Adrenal gland (tissue), 12 donors: ENCODE measurements around the gene COL23A1. TPM values are rescaled to one million over a fixed set of nuclear protein-coding genes. Genes with fewer than 3 reads are reported as not detected.

Experiments
- DNase-seq, 7 donors: peaks; one replicate each; pipeline ENCODE4 v3.0.0-alpha.2; 2019 to 2020
- H3K27ac ChIP-seq, 5 donors: fragments of 200-600 bp; sonication (generic) in 4 of 5; 1 replicate in 3 of 5; 2 replicates in 2 of 5; pipeline versions ENCODE4 v1.5.1 to v1.8.0; 2016 to 2020; ENCODE audit warnings: mild to moderate bottlenecking in 1 of 5
- H3K27me3 ChIP-seq: fragments of 200-600 bp; 2 replicates; pipeline ENCODE4 v1.8.0; 2021
- H3K36me3 ChIP-seq, 2 donors: fragments of 200-600 bp; replicated peaks in 1 of 2; 1 replicate in 1 of 2; 2 replicates in 1 of 2; pipeline versions ENCODE4 v1.5.1 to v1.8.0; 2018 to 2022
- H3K4me1 ChIP-seq, 2 donors: fragments of 200-600 bp; replicated peaks in 1 of 2; 1 replicate in 1 of 2; 2 replicates in 1 of 2; pipeline versions ENCODE4 v1.5.1 to v1.8.0; 2018 to 2021
- H3K4me3 ChIP-seq, 4 donors: fragments of 200-600 bp; sonication (generic) in 3 of 4; one replicate each; pipeline ENCODE4 v1.5.1; 2016 to 2018
- H3K9me3 ChIP-seq, 3 donors: fragments of 200-600 bp; sonication (generic) in 1 of 3; replicated peaks in 1 of 3; 1 replicate in 2 of 3; 2 replicates in 1 of 3; pipeline versions ENCODE4 v1.5.1 to v1.8.0; 2016 to 2021
- POLR2A ChIP-seq, 2 donors: fragments of 450-650 bp; IDR thresholded peaks; one replicate each; pipeline ENCODE4 v1.6.1; 2017; ENCODE audit warnings: antibody characterized with exemption in 2 of 2, mild to moderate bottlenecking in 2 of 2, moderate library complexity in 1 of 2
- WGBS, 4 donors: extraction: QIAGEN DNeasy Blood & Tissue Kit in 2 of 4; methylation state at CpG; one replicate each; pipeline versions ENCODE4 v1.1.5 to v1.1.7; 2013 to 2017; 5-methylcytosine and 5-hydroxymethylcytosine counted together
- intact Hi-C, 2 donors: fragments of 100-400 bp; cut with DNase I; formaldehyde crosslinking; loops; one replicate each; pipeline versions ENCODE4 v1.14.1 to v1.15.0; 2022 to 2023
- polyA plus RNA-seq, 3 donors: library from polyadenylated mRNA; stranded (reverse); fragments of 200-250 nt in 2 of 3; fragments of 350-450 nt in 1 of 3; fragmentation: Illumina TruSeq in 1 of 3; extraction: RNeasy Lipid Tissue Mini Kit (QIAGEN cat#74804) in 1 of 3; gene quantifications; one replicate each; pipeline ENCODE4 v1.2.3, GENCODE V29; 2013 to 2014
- total RNA-seq, 9 donors: library from RNA; depleted of rRNA in 4 of 9; stranded (reverse); fragments of >200 nt in 4 of 9; fragments of 120-200 nt in 1 of 9; fragmentation: NEBNext Ultra II Directional in 1 of 9; extraction: Animal tissue kit (Norgen Biotek cat#: 25700) in 1 of 9; gene quantifications; one replicate each; pipeline versions ENCODE4 v1.1.0 to v1.2.4, GENCODE V29; 2013 to 2023
- TF ChIP-seq, protein P1 (sequence below), 6 experiments: fragments of 450-650 bp in 4 of 6; fragments of 200-600 bp in 2 of 6; sonication (generic) in 1 of 6; IDR thresholded peaks; 1 replicate in 5 of 6; 2 replicates in 1 of 6; pipeline versions ENCODE4 v1.5.1 to v1.8.0; 2016 to 2021; ENCODE audit warnings: antibody characterized with exemption in 6 of 6, mild to moderate bottlenecking in 2 of 6, moderate library complexity in 1 of 6
- donor health status: healthy with polysubstance abuse.
- donor health status: Bipolar disorder and iron deficiency.
- donor health status: DM: yes; HTN: yes; CAD: no.
- donor health status: DM: no; HTN: no; CAD: no.
- donor health status: DM: no; HTN: no; CAD: no.
- donor health status: DM: yes; HTN: yes; CAD: no.

Gene COL23A1
- total and polyA plus RNA-seq, 12 donors: 0.09 to 4.4 (median 0.88) TPM

DNA sequence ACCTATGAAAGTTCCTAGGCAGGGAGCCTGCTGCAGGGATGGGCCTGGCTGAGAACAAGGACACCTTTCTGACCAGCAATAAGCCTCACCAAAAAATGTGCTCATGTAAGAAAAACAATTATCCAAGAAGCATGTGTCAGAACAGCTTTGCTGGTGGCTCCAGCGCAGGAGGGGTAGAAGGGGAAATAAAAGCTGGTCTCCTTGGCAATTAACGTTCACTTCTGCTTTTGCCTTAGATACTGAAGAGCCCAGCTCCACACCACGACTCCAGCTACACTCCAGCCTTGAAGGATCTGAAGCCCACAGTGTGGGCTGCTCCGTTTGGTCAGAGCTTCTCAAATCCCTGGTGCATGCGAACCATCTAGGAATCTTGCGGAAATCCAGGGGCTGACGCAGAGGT, 250.0 kb downstream of the COL23A1 start:
- H3K4me1 ChIP-seq: no peaks in the 10 kb centered on the region
- no peak for DNase-seq
- 72 to 82% (median 77%) methylated on average over 4 to 7 of the region's 7 CpGs for WGBS, 4 donors
- intact Hi-C loops: no loop called here
- H3K27me3 ChIP-seq: no peaks in the 10 kb centered on the region
- TF ChIP-seq, protein P1, sequence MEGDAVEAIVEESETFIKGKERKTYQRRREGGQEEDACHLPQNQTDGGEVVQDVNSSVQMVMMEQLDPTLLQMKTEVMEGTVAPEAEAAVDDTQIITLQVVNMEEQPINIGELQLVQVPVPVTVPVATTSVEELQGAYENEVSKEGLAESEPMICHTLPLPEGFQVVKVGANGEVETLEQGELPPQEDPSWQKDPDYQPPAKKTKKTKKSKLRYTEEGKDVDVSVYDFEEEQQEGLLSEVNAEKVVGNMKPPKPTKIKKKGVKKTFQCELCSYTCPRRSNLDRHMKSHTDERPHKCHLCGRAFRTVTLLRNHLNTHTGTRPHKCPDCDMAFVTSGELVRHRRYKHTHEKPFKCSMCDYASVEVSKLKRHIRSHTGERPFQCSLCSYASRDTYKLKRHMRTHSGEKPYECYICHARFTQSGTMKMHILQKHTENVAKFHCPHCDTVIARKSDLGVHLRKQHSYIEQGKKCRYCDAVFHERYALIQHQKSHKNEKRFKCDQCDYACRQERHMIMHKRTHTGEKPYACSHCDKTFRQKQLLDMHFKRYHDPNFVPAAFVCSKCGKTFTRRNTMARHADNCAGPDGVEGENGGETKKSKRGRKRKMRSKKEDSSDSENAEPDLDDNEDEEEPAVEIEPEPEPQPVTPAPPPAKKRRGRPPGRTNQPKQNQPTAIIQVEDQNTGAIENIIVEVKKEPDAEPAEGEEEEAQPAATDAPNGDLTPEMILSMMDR (IDR thresholded peaks at IDR 0.05): no peak
- TF ChIP-seq POLR2A (IDR thresholded peaks at IDR 0.05): no peak
- no peaks in the 10 kb centered on the region for H3K36me3 ChIP-seq
- no peak overlapping the region for H3K27ac ChIP-seq
- H3K4me3 ChIP-seq: no peak overlapping the region
- no peaks in the 10 kb centered on the region for H3K9me3 ChIP-seq

DNA sequence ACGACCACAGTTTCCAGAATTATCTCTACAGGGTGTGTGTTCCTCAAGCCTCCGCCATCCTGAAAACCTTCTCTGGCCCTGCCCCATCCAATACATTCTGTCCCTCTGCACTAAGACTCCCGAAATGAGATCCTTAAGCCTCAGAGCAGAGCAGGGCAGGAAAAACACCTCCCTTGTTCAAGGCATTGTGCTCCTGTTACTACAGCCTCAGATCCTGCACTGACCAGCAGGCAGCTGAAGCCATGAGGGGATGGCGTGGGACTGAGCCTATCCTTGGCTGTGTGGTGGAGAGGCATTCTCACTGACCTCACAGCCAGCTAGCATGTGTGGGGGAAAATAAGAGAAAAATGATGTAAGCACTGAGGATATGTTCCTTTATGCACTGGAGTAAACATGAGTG, 250.9 kb downstream of the COL23A1 start:
- no peaks in the 10 kb centered on the region for H3K27me3 ChIP-seq
- TF ChIP-seq, protein P1 (IDR thresholded peaks at IDR 0.05): no peak
- 77 to 84% (median 82%) methylated on average over 4 of the region's 4 CpGs for WGBS, 4 donors
- H3K4me1 ChIP-seq: no peaks in the 10 kb centered on the region
- intact Hi-C loops: no loop called here
- no peak for DNase-seq
- no peak overlapping the region for H3K27ac ChIP-seq
- no peaks in the 10 kb centered on the region for H3K9me3 ChIP-seq
- H3K4me3 ChIP-seq: no peak overlapping the region
- H3K36me3 ChIP-seq: no peaks in the 10 kb centered on the region

DNA sequence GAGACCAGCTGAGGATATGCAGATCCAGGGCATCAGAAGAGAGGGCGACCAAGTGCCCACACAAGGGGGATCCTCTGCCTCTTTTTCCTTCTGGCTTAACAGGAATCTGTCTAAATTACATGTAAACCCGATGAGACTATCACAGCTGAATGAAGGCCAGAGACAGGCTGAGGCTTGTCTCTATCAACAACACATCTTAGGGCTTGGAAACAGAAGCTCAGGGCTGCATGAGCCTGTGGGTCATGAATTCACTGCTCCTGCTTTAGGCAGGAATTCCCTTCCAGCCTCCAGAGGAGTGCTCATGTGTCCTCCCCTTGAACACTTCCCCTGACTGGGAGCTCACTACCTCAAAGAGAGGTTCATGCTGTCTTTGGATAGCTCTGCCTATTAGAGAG, 251.4 kb downstream of the COL23A1 start:
- Histone ChIP-seq H3K27me3 (no peaks in the 10 kb centered on the region), H3K9me3 (no peaks in the 10 kb centered on the region), H3K4me3 (no peak overlapping the region), H3K27ac (no peak overlapping the region), H3K4me1 (no peaks in the 10 kb centered on the region), H3K36me3 (no peaks in the 10 kb centered on the region)
- DNase-seq: no peak
- TF ChIP-seq POLR2A (IDR thresholded peaks at IDR 0.05): no peak
- TF ChIP-seq, protein P1 (IDR thresholded peaks at IDR 0.05): no peak
- 38 to 76% (median 71%) methylated on average over 1 to 2 of the region's 2 CpGs for WGBS, 4 donors
- intact Hi-C loops: no loop called here

DNA sequence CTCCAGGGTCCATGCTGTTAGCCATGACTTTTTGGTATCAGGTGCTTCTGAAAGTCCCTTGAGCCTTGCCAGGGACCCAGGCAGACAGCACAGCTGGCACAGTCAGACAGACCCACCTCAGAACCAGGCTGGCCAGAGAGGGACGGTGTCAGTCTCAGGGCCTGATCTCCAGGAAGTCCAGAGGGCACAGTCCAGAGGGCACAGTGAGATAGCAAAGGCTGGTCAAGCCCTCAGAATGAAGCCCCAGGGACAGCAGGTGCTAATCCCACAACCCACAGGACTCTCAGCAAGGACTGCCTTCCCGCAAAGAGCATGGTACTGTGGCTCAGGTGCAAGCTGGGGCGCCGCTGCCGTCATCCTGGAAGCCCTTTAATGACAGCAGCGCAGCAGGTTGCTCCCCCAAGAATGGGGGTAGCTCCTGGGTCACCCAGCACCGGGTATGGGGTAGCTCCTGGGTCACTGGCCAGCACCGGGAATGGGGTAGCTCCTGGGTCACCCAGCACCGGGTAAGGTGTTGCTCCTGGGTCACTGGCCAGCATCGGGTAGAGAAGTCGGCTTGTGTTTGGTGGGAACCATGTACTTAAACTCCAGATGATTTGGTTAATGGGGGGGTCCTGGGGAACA, 252.0 kb downstream of the COL23A1 start:
- H3K4me3 ChIP-seq: no peak overlapping the region
- no peak for DNase-seq
- H3K27ac ChIP-seq: no peak overlapping the region
- no peaks in the 10 kb centered on the region for H3K27me3 ChIP-seq
- WGBS, 4 donors: 72 to 92% (median 85%) methylated on average over 5 to 11 of the region's 11 CpGs
- H3K9me3 ChIP-seq: no peaks in the 10 kb centered on the region
- TF ChIP-seq, protein P1 (IDR thresholded peaks at IDR 0.05): no peak
- TF ChIP-seq POLR2A (IDR thresholded peaks at IDR 0.05): no peak
- intact Hi-C loops: no loop called here
- no peaks in the 10 kb centered on the region for H3K4me1 ChIP-seq
- H3K36me3 ChIP-seq: no peaks in the 10 kb centered on the region
